HG03066 (cell line): ENCODE data around the gene PGC.

Experiments
- ATAC-seq: cut with Tn5 transposase; IDR thresholded peaks from one replicate; pipeline ENCODE4 v1.9.1; 2021; ENCODE audit warnings: low read depth; ENCODE audit not compliant: unreplicated experiment

The PGC gene

DNA sequence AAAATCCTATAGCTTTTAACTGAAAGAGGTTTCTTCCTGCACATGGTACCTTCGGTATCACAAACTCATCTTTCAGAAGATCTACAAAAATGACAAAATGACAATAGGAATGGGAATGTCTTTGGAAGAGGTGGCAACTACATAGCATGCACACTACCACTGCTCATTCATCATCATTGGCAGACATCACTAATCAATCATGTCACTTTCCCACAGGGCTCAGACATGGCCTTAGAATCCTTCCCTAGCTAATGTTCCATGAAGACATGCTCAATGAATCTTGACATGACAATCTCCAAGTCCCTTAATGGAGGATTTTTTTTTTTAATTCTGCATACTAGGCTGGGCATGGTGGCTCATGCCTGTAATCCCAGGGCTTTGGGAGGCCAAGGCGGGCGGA is 3.2 kb upstream of the PGC start:
- ATAC-seq = no peak

DNA sequence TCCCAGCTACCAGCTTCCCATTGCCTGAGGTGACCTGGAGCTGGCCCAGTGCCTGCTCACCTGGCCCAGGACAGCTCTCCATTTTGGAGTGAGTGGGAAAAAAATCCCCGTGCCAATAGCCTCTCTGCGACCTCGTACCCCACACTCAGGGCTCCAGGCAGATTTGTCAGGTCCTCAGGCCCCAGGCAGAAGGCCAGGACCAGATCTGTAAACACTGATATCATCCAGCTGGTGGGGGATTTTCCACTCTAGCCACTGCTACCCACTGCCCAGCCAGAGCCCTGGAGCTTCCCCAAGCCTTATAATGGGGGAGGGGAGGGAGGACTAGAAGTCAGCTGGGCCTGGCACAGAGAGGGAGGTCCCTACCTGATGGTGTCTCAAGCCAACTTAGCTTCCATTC is 1.3 kb upstream of the PGC start:
- ATAC-seq = no peak

DNA sequence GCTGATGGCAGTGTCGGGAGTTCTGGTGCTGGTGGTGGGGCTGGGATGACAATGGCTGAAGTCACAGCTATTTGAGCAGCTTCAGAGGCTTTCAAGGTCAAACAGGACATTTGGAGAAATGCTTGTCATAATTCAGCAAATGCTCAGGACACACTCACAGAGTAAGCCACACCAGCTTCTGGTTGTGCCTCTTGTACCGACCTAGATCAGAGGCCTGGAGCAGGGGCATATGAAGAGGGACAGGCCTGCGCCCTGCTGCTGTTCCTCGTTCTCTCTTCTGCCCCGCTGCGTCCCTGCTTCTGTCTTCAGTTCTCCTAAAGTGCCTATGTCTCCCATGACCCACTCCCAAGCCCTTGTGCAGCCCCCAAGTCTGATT is 893 bp upstream of the PGC start:
- ATAC-seq = no peak

DNA sequence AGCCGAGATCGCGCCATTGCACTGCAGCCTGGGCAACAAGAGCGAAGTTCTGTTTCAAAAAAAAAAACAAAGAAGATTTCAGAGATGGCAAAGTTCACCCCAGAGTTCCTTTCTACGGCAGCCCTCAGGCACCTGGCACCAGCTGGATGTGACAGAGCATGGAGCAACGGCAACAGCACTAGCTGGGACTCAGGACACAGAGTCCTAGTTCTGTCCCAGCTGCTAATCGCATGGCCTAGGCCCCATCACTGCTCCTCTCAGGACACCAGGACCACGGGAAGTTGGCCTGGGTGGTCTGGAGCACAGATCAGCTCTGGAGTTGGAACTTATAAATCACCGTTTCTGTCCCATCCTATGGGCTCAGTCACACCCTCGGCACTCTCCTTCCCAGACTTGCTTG is 1.1 kb downstream of the PGC start:
- no peak for ATAC-seq

DNA sequence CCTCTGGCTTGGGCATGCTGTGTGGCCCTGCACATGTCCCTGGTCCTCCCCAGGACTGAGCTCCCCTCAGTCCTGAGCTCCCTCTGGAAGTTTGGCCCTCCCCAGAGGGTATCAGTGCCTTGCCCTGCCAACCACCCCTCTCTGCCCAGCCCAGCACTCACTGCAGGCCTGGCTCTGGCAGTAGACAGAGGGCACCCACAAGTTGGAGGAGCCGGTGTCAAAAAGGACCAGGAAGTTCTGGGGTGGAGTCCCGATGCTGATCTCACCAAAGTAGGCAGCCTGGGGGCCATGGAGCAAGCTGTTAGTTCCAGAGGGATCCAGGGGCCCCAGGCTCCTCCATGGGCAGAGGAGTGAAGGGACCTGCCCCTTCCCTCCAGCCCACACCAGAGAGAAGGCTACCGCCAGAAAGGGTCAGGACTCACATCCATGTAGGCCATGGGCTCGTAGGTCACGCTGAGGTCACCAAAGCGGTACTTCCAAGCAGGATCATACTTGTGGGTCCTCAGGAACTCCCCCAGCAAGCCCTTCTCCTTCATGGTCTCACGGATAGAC is 2.9 kb downstream of the PGC start:
- no peak for ATAC-seq

DNA sequence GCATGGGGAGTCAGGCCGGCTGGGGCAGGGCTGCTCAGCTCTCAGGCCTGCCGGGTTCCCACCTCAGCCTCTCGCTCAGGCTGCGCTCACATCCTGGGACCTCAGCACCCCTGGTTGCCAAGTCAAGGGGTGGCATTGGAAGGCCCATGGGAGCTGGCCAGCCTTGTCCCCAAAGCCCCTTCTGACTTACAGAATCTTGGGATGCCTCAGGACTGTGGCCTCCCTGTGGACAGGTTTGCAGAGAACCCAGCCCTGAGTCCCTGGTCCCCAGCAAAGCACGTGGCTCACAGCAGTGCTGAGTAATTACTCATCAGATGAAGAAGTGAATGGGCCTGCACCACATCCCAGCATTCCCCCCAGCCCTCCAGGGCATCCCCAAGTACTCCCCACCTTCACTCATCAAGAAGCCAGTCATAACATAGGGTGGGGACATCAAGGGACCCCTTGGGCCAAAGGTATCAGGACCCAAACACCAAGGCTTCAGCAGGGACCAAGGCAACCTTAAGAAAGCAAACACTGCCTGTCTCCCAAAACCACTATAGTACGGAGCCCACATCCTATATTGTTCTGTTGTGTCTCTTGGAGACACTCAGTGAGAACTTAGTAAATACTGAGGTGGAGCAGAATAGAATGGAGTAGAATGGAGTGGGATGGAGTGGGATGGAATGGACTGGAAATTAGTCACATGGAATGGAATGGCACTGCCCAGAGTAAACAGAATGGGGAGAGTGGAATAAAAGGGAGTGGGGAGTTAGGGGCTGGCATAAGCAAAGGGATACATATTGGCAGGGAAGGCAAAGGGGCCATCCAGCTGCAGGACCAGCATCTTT is 3.6 kb downstream of the PGC start:
- no peak for ATAC-seq

DNA sequence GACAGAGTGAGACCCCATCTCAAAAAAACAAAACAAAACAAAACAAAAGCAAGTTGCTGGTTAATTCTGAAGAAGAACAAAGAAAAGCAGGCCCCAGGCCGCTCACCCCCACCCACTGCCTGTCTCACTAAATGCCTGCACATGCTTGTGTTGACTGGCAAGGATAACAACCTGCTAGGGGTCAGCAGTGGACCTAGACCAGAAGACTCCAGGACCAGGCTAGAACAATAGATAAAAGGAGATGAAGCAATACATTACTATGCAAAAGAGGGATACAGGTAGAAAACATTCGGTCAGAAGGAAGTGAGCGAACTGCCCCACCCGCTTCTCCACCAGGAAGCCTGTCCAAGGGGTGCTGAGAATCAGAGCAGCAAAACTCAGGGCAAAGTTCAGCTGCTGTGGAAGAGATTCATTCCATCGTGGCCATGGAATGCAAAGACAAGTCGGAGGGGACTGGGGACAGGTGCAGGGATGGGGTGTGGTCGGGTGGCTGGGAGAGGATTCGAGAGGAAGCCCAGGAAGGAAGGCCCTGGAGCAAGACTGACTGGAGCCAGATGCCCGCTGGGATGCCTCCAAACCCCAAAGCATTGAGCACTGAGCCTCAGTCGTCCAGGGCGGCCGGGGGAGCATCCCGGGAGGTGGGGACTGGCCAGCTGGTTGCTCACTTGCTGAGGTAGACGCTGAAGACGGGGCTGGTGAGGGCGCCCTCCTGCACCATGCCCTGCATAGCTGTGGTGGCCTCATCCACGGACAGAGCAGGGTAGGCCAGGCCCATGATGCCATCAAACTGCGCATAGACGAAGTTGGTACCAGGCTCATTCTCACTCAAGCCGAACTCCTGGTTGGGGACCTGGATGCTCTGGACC is 5.3 kb downstream of the PGC start:
- ATAC-seq = no peak

DNA sequence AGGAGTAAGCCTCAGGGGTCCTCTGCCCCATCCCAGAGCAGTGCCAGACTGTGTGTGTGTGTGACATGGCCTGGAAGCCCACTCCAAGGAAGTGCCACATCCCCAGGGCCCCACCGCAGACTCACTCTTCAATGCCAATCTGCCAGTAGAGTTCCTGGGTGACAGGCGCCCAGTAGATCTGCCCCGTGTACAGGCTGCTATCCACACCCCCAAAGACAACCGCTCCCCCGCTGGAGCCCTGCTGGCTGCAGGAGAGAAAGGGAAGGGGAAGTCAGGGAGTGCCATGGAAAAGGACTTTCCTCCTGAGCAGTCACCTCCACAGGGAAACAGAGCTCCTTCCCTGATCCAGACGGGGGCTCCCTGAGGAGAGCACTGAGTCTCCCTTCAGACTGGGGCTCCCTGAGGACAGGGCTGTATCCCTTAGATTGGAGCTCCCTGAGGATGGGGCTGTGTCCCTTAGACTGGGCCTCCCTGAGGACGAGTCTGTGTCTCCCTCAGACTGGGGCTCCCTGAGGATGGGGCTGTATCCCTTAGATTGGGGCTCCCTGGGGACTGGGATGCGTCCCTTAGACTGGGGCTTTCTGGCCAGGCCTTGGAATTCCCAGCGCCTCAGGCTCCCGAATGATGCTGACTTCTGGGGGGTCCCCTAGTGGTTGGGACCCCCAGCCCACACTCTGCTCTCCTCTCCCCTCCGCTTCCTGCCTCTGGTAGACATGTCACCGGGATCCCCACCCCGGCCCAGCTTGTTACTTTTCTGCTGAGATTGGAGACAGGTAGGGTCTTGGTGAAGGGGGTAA is 6.6 kb downstream of the PGC start:
- ATAC-seq = no peak

DNA sequence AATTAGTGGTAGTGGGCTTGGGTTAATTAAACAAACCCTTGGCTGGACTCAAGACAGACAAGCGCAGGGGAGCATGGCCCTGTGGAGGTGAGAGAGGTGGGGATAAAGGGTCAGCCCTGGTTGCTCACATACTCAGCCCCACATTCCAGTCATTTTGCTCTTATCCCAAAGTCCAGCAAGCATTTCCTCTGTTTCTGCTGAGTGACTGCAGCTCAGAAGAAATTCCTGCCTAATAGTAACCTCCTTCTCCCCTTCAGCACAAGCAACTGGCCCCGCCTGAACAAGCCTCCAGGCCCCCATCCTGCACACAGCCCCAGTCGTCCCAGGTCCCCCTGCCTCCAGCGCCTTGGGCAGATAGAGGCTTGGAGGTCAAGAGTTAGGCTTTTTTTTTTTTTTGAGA is 8.2 kb downstream of the PGC start:
- no peak for ATAC-seq

DNA sequence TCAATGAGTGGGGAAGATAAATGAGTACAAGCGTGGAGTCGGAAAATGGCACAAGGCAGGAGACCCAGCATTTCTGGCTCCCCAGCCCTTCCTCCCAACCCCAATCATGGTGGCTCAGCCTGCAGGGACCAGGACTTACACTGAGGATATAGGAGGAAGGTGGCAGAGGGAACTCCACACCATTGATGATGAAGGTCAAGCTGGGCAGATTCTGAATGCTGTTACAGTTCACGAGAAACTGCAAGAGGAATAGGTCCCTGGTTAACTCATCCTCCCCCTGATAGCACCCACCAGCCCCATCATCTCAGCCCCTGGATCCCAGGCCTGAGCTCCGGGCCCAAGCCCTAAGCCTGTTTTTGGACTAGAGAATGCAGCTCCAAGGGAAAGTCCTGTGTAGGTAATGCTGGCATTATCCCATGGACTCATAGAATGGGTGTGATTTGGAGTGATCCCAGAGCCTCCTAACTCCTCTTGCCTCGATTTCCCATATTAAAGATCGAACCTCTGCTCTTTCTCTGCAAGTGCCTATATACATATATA is 9.5 kb downstream of the PGC start:
- ATAC-seq = no peak

DNA sequence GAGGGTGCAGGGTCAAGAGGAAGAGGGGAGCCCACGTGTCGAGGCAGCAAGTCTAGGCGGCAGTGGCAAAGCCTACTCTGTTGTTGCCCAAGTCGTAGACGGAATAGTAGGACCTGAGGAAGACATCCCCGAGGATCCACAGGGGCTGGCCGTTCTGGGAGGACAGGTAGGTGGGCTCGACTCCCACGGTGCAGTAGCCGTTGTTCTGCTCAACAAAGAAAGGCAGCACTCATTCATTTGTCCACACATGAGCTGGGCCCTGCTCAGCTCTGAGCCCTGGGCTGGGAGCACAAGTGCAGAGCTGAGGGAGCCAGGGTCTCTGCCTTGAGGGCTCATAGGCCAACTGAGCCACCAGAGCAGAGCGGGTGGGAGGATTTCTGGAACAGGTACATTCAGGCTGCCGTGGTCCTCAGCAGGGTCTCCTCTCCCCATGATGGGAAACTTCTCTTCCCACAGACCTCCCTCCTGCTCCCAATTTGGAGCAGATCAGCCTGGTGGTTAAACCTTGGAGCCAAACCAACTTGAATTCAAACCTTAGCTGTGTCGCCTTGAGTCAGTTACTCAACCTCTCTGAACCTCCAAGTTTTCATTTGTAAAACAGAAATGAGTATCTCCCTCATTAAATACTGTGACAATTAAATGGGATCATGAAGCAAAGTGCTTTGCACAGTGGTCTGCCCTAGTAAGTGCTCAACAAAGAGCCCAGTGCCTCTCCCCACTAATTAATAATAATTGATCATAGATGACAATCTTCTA is 10.2 kb downstream of the PGC start:
- ATAC-seq = no peak

DNA sequence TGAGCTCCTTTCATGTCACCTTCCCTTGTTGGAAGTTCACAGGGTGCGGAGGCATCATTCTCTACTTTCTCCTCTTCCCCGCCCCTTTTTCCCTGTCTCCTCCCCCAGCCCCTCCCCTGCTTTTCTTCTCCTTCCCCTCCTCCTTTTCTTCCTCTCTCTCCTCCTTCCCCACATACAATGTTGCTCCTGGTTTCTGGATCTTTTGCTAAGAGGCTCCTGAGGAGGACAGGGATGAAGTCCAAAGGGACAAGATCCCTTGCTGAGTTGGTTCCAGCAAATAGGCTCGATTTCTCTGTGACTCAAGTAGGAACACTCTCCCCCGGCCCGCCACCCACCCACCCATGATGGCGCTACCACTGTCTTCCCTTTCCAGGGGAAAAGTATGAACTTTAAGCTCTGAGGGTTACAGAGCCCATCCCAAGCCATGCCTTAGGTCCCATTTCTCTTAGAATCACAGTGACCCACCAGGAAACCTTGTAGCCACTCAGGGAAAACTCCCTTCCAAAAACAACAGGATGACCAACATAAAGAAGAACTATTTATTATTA is 10.9 kb downstream of the PGC start:
- ATAC-seq = no peak

DNA sequence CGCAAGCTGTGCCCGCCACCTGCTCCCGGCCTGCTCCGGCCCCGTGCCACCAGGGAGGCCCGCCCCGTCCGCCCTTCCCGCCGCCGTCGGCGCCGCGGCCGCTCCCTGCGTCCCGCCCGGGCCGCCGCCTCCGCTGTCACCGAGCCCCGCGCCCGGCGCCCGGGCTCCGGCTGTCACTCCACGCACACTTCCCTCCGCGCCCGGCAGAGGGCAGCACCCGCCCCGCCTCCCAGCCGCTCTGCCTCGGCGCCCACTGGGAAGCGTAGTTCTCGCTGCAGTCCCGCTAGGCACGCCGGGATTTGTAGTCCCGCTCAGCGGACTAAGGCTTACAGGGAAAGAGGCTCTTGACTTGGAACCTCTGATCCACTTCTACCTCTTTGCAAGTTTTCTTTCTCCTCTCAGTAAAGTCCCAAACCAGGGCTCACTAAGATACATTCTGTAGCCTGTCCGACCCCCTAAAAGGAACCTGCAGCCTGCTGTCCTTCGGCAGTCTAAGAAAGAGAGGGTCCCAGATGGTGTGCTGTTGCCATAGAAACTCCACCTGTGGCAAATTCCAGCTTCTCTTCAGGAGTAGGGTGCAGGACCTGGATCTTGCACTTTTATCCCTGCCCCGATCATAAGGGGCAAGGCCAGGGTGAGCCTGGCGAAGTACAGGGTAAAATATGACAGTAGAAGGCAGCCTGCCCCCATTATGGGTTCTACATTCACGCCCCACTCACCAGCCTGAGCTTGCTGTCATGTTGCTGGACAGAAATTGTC is 11.6 kb downstream of the PGC start, which contains the start of gene TFEB:
Gene TFEB (minus strand): TSS at position 182 of the 759 bp plus-strand sequence. CDS start 44,395 bp downstream, outside the sequence.
- ATAC-seq = peak; percentile 42

DNA sequence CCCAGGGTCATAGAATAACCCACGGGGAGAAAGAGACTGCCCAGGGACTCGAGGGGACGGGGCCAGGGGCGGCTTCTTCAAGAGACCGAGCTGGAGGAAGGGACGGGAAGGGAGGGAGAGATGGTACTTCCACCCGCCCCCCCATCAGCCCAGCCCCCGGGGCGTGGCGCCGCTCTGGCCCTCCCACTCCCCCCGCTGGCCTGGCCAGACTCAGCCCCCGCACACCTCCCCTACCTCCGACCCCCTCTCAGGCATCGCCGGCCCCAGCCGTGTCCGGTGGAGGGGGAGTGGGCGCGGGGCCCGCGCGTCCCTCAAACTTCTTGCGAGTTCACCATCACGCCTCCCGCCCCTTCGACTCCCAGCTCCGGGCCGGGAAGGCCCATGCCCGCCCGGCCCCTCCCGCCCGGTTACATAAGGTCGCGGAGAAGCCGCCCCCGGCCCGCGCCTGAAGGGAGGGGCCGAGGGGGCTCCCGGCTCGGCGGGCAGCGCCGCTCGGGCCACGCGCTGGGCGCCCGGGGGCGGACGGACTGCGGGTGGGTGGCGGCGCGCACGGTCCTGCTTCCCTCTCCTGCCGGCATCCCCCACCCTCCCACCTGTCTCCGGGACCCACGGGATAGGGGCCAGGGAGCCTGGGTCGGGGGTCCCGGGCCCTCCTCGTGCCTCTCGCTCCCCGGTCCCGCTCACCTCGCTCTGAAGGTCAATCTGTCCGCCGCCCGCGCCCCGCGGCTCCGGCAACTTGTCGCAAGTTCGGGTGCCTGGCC is 12.4 kb downstream of the PGC start:
- ATAC-seq = peak; percentile 29

DNA sequence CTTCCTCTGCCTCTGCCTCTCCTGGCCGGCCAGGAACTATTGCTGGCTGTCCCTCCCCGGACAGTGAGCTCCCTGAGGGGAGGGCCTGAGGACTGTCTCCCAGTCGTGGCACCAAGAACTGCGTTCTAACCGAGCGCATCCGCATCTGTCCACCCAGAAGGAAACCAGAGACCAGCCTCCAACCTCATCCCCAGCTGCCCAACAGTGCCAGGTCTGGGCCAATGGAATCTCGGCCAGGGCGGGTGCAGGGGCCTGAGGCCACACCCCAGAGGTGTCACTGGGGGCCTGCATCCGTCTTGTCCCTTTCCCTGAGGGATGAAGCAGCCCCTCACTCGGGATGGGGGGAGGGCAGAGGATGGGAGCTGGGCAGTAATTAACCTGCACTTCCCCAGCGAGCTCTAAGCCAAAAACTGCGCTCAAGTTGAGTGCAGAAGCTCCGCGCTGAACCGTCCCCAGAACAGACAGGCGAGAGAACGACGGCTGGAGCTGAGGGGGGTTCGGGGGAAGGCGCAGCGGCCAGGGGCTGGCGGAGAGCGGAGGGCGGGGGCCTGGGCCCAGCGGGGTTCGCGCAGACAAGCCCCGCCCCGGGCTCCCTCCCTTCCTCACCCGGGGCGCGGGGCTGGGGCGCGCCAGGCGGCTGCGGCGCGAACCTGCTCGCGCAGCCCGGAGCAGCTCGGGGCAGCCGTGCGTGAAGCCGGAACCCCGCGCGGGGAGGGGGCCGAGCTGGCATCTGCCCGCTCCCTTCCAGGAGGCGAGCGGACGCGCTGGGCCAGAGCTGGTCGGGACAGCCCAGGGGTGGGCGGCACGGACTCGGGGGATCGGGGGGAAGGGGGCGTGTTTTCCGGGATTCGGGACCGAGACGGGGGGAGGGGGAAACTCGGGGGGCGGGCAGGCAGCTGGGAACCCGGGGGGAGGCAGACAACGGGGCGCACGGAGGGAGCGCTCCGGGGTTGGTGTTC is 13.2 kb downstream of the PGC start:
- ATAC-seq = peak; percentile 36

DNA sequence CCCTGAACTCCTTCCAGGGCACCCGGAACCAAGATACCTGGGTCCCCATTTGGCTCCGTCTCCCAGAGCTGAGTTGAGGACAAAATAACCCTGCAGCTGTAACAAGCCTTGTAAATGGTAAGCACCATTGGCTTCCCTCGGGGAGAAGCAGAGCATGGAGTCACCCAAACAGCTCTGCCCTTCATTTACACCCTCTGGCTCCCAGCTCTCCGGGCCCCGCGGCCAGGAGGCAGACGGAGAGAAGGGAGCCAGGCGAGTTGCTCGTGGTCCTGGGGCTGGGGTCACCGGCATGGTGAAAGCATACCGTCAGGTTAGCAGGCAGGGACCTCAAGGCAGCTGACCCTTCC is 13.9 kb downstream of the PGC start:
- no peak for ATAC-seq
